Measurements from ENCODE around the gene UVRAG. TPM values are rescaled to one million over a fixed set of nuclear protein-coding genes. Genes with fewer than 3 reads are reported as not detected.

UVRAG gene
- total and polyA plus RNA-seq, 2 of the 4 experiments (the other 2 are of a cell fraction) = 5.6 to 10.9 TPM

GRCh38 chr11:76167590-76167989 is 352.6 kb downstream of the UVRAG start:
- Histone ChIP-seq H4K91ac (ENCODE audit: insufficient read depth, low read depth, low read length) (no peak overlapping the region), H2BK20ac (ENCODE audit: low read depth, low read length) (no peak overlapping the region), H2AK9ac (replicated peaks; ENCODE audit: low read depth, low read length, poor library complexity) (no peak overlapping the region), H3K14ac (replicated peaks; ENCODE audit: low read depth, low read length) (no peak overlapping the region), H3K79me1 (ENCODE audit: low read depth in 1 of 2, low read length in 2 of 2) (no peaks in the 10 kb centered on the region), H4K5ac (ENCODE audit: low read depth, low read length) (no peak overlapping the region), H4K20me1 (ENCODE audit: insufficient read depth, low read length) (no peaks in the 10 kb centered on the region), H3K18ac (ENCODE audit: low read depth, low read length) (no peak overlapping the region), H2BK15ac (ENCODE audit: low read depth, low read length) (no peak overlapping the region), H2AFZ (replicated peaks; ENCODE audit: low read length, poor library complexity) (no peak overlapping the region), H3K36me3 (ENCODE audit: control insufficient read depth, insufficient read depth, low read length) (no peaks in the 10 kb centered on the region), H3K4me1 (ENCODE audit: control insufficient read depth, insufficient read depth, low read length) (no peaks in the 10 kb centered on the region), H3K4ac (ENCODE audit: low read depth, low read length) (no peak overlapping the region), H3K4me3 (ENCODE audit: insufficient read depth, low read depth, low read length) (no peak overlapping the region), H3K9me1 (ENCODE audit: insufficient read depth, low read length) (no peaks in the 10 kb centered on the region), H3K9me3 (ENCODE audit: control insufficient read depth, insufficient read depth, low read length) (no peaks in the 10 kb centered on the region), H3K27me3 (ENCODE audit: control insufficient read depth, insufficient read depth, low read length) (peaks cover 50% of the 10 kb centered on the region), H2AK5ac (ENCODE audit: low read depth, low read length) (no peak overlapping the region), H3K23ac (ENCODE audit: low read depth, low read length) (no peak overlapping the region), H4K8ac (ENCODE audit: low read depth in 2 of 2, low read length in 2 of 2) (no peak overlapping the region), H3K27ac (ENCODE audit: insufficient read depth, low read length) (no peak overlapping the region), H3K9ac (ENCODE audit: low read depth, low read length) (no peak overlapping the region), H2BK120ac (ENCODE audit: low read depth, low read length) (no peak overlapping the region), H3K4me2 (ENCODE audit: low read depth, low read length) (no peak overlapping the region), H2BK5ac (ENCODE audit: low read depth, low read length, poor library complexity, severe bottlenecking) (no peak overlapping the region), H3K56ac (ENCODE audit: extremely low read depth, insufficient read depth, low read length) (no peak overlapping the region)
- BruUV-seq (replicated peaks) = no TSS peak
- POLR2A ChIA-PET (ENCODE audit: unreplicated experiment) = no interaction called here
- DNase-seq (no peak), ATAC-seq (ENCODE audit: low read depth) (peak; percentile 42; the same call in 1 of the 2 replicates)
- intact Hi-C loops (cut with micrococcal nuclease) = no loop called here
- TF ChIP-seq ELK1 (IDR thresholded peaks at IDR 0.05; ENCODE audit: borderline replicate concordance, low read depth, low read length) (no peak), RAD21 (IDR thresholded peaks at IDR 0.05; ENCODE audit: low read length) (no peak)
- CTCF ChIA-PET = no interaction called here
- dilution Hi-C loops (cut with HindIII; ENCODE audit: low sequenced_read_pairs, unreplicated experiment) = no loop called here
- WGBS, 2 experiments (ENCODE audit: extremely low coverage in 2 of 2, insufficient read length in 1 of 2) = no CpG with 5 or more reads among the region's 13 CpGs
- in situ Hi-C loops (cut with MboI; ENCODE audit: low sequenced_read_pairs) = no loop called here

Measured in IMR-90 (cell line).